Measurements from ENCODE around the gene ISM1. TPM values are rescaled to one million over a fixed set of nuclear protein-coding genes. Genes with fewer than 3 reads are reported as not detected.
A peak's percentile ranks its signal among the peaks of the same experiment; 100 is the strongest.

The ISM1 gene
- total and polyA plus RNA-seq, 2 of the 13 experiments (the other 11 are each of a cell fraction or from before 2014, with no cell fraction given): 0.40 to 1.4 TPM

- TF ChIP-seq ZBTB40 (IDR thresholded peaks at IDR 0.05): no peak
- no peak; the same call in 1 of the 2 replicates for TF ChIP-seq ZBTB40 (CRISPR knock-in tag; IDR thresholded peaks at IDR 0.05)
- TF ChIP-seq ZNF12 (CRISPR knock-in tag; IDR thresholded peaks at IDR 0.05): peak; percentile 96
- peak; percentile 95 for TF ChIP-seq ZBTB43 (CRISPR knock-in tag; conservative IDR thresholded peaks at IDR 0.05)
- no peak for TF ChIP-seq U2AF2 (IDR thresholded peaks at IDR 0.05; ENCODE audit: low read depth, low read length)
- peak; percentile 66; the same call in 1 of the 2 replicates for TF ChIP-seq ZNF101 (CRISPR knock-in tag; IDR thresholded peaks at IDR 0.05; ENCODE audit: borderline replicate concordance, low read depth)
- TF ChIP-seq ZNF260 (CRISPR knock-in tag; IDR thresholded peaks at IDR 0.05; ENCODE audit: borderline replicate concordance, low read depth): no peak
- peak; percentile 33; the same call in 1 of the 2 replicates for TF ChIP-seq ZFX (CRISPR knock-in tag; IDR thresholded peaks at IDR 0.05; ENCODE audit: low read depth)
- TF ChIP-seq PHB2 (IDR thresholded peaks at IDR 0.05; ENCODE audit: partially characterized antibody): no peak
- TF ChIP-seq NFE2 (CRISPR knock-in tag; IDR thresholded peaks at IDR 0.05): no peak
- peak; percentile 72; the same call in 1 of the 2 replicates for TF ChIP-seq YEATS2 (CRISPR knock-in tag; IDR thresholded peaks at IDR 0.05; ENCODE audit: borderline replicate concordance)
- peak; percentile 40 for TF ChIP-seq ZNF781 (CRISPR knock-in tag; IDR thresholded peaks at IDR 0.05; ENCODE audit: borderline replicate concordance, not compliant biosample characterization)
- TF ChIP-seq IKZF4 (CRISPR knock-in tag; IDR thresholded peaks at IDR 0.05; ENCODE audit: borderline replicate concordance, low read depth, not compliant biosample characterization): no peak
- TF ChIP-seq HNRNPLL (IDR thresholded peaks at IDR 0.05; ENCODE audit: low read depth, low read length, poor library complexity, severe bottlenecking): no peak
- TF ChIP-seq DMAP1 (CRISPR knock-in tag; IDR thresholded peaks at IDR 0.05): peak; percentile 66; the same call in 1 of the 2 replicates
- TF ChIP-seq SPEN (CRISPR knock-in tag; IDR thresholded peaks at IDR 0.05; ENCODE audit: low read depth): no peak
- TF ChIP-seq ZFYVE20 (CRISPR knock-in tag; IDR thresholded peaks at IDR 0.05; ENCODE audit: borderline replicate concordance, low read depth): no peak
- no peak for TF ChIP-seq E2F5 (CRISPR knock-in tag; conservative IDR thresholded peaks at IDR 0.05)
- peak; percentile 97 for TF ChIP-seq CBFB (CRISPR knock-in tag; IDR thresholded peaks at IDR 0.05)
These were observed 22.8 kb downstream of the ISM1 start (continued) for GRCh38 chr20:13243826-13244376.

All from HepG2 (cell line).